Suprapubic skin (tissue), 4 donors: ENCODE results near the gene TEX48. TPM values are rescaled to one million over a fixed set of nuclear protein-coding genes. Genes with fewer than 3 reads are reported as not detected.

Experiments used
- DNase-seq, 2 donors: peaks; one replicate each; pipeline ENCODE4 v3.0.0-alpha.2; 2019; ENCODE audit warnings: low spot score in 2 of 2
- H3K27ac ChIP-seq: fragments of 200-600 bp; sonication (generic); one replicate; pipeline ENCODE4 v1.5.1; 2019
- H3K27me3 ChIP-seq: fragments of 200-600 bp; sonication (generic); one replicate; pipeline ENCODE4 v1.5.1; 2019
- H3K36me3 ChIP-seq: fragments of 200-600 bp; sonication (generic); one replicate; pipeline ENCODE4 v1.5.1; 2019
- H3K4me1 ChIP-seq: fragments of 200-600 bp; sonication (generic); one replicate; pipeline ENCODE4 v1.5.1; 2019
- H3K4me3 ChIP-seq: fragments of 200-600 bp; sonication (generic); one replicate; pipeline ENCODE4 v1.5.1; 2019; ENCODE audit warnings: mild to moderate bottlenecking
- H3K9me3 ChIP-seq: fragments of 200-600 bp; sonication (generic); one replicate; pipeline ENCODE4 v1.5.1; 2019
- CTCF ChIP-seq, 2 donors: fragments of 200-600 bp in 1 of 2; fragments of 450-650 bp in 1 of 2; sonication (generic) in 1 of 2; IDR thresholded peaks; one replicate each; pipeline ENCODE4 v1.5.1; 2016 to 2019; ENCODE audit warnings: antibody characterized with exemption in 2 of 2, mild to moderate bottlenecking in 1 of 2, moderate library complexity in 1 of 2
- EP300 ChIP-seq: sonication (generic); formaldehyde crosslinking; IDR thresholded peaks from one replicate; pipeline ENCODE4 v1.6.1; 2017; ENCODE audit warnings: antibody characterized with exemption
- POLR2A ChIP-seq, 2 donors: fragments of 450-650 bp; IDR thresholded peaks; one replicate each; pipeline ENCODE4 v1.6.1; 2017; ENCODE audit warnings: antibody characterized with exemption in 2 of 2, mild to moderate bottlenecking in 2 of 2, moderate library complexity in 2 of 2
- POLR2AphosphoS5 ChIP-seq, 3 donors: sonication (generic); formaldehyde crosslinking; IDR thresholded peaks; one replicate each; pipeline ENCODE4 v1.6.1; 2017; ENCODE audit warnings: antibody characterized with exemption in 3 of 3
- WGBS: methylation state at CpG from one replicate; pipeline ENCODE4 v1.1.5; 2018; 5-methylcytosine and 5-hydroxymethylcytosine counted together
- total RNA-seq, 4 donors: library from RNA; depleted of rRNA; stranded (reverse); fragments of >200 nt; gene quantifications; one replicate each; pipeline ENCODE4 v1.1.0, GENCODE V29; 2016

TEX48 gene
- total RNA-seq, 4 donors from 2014 or later = not detected

GRCh38 chr9:114652776-114653555 is 29.0 kb downstream of the TEX48 start:
- Histone ChIP-seq H3K9me3 (no peaks in the 10 kb centered on the region), H3K36me3 (no peaks in the 10 kb centered on the region), H3K4me1 (peaks cover 3% of the 10 kb centered on the region), H3K4me3 (no peak overlapping the region), H3K27ac (no peak overlapping the region), H3K27me3 (no peaks in the 10 kb centered on the region)
- TF ChIP-seq EP300 = no peak
- no peak for TF ChIP-seq CTCF (IDR thresholded peaks at IDR 0.05)
- TF ChIP-seq POLR2AphosphoS5 (IDR thresholded peaks at IDR 0.05) = no peak
- TF ChIP-seq POLR2A (IDR thresholded peaks at IDR 0.05) = no peak
- 71% methylated on average over 2 of the region's 2 CpGs for WGBS
- no peak for DNase-seq

- no peaks in the 10 kb centered on the region for H3K27me3 ChIP-seq
- no peak overlapping the region for H3K4me3 ChIP-seq
- WGBS = 82% methylated on average over 5 of the region's 5 CpGs
- peaks cover 36% of the 10 kb centered on the region for H3K36me3 ChIP-seq
- no peaks in the 10 kb centered on the region for H3K4me1 ChIP-seq
- H3K9me3 ChIP-seq = no peaks in the 10 kb centered on the region
- DNase-seq = no peak
- H3K27ac ChIP-seq = no peak overlapping the region
- no peak for TF ChIP-seq POLR2A (IDR thresholded peaks at IDR 0.05)
- TF ChIP-seq POLR2AphosphoS5 (IDR thresholded peaks at IDR 0.05) = no peak
- no peak for TF ChIP-seq EP300
- no peak for TF ChIP-seq CTCF (IDR thresholded peaks at IDR 0.05)
These were observed 38.1 kb downstream of the TEX48 start for GRCh38 chr9:114643896-114644295.

- Histone ChIP-seq H3K27ac (no peak overlapping the region), H3K9me3 (no peaks in the 10 kb centered on the region), H3K4me3 (no peak overlapping the region), H3K4me1 (no peaks in the 10 kb centered on the region), H3K36me3 (peaks cover 45% of the 10 kb centered on the region), H3K27me3 (no peaks in the 10 kb centered on the region)
- TF ChIP-seq POLR2A (IDR thresholded peaks at IDR 0.05) (no peak), POLR2AphosphoS5 (IDR thresholded peaks at IDR 0.05) (no peak)
- DNase-seq = no peak
- WGBS = 86% methylated on average over 8 of the region's 8 CpGs
These were observed 39.0 kb downstream of the TEX48 start for GRCh38 chr9:114643001-114643400.

- Histone ChIP-seq H3K27ac (no peak overlapping the region), H3K9me3 (no peaks in the 10 kb centered on the region), H3K36me3 (peaks cover 52% of the 10 kb centered on the region), H3K4me1 (no peaks in the 10 kb centered on the region), H3K4me3 (no peak overlapping the region), H3K27me3 (no peaks in the 10 kb centered on the region)
- WGBS = 67% methylated on average over 1 of the region's 1 CpG
- TF ChIP-seq POLR2AphosphoS5 (IDR thresholded peaks at IDR 0.05) = no peak
- TF ChIP-seq CTCF (IDR thresholded peaks at IDR 0.05) = no peak
- TF ChIP-seq POLR2A (IDR thresholded peaks at IDR 0.05) = no peak
- no peak for TF ChIP-seq EP300
- DNase-seq = no peak
These were observed 40.0 kb downstream of the TEX48 start for GRCh38 chr9:114641967-114642366.

GRCh38 chr9:114638404-114638803 is 43.6 kb downstream of the TEX48 start:
- Histone ChIP-seq H3K27me3 (no peaks in the 10 kb centered on the region), H3K4me3 (no peak overlapping the region), H3K36me3 (peaks cover 65% of the 10 kb centered on the region), H3K27ac (no peak overlapping the region), H3K4me1 (no peaks in the 10 kb centered on the region), H3K9me3 (no peaks in the 10 kb centered on the region)
- 90% methylated on average over 7 of the region's 8 CpGs for WGBS
- DNase-seq = no peak
- TF ChIP-seq EP300 = no peak
- no peak for TF ChIP-seq POLR2A (IDR thresholded peaks at IDR 0.05)
- no peak for TF ChIP-seq CTCF (IDR thresholded peaks at IDR 0.05)
- no peak for TF ChIP-seq POLR2AphosphoS5 (IDR thresholded peaks at IDR 0.05)
